Measurements from ENCODE around the gene ZSWIM2. TPM values are rescaled to one million over a fixed set of nuclear protein-coding genes. Genes with fewer than 3 reads are reported as not detected.
A peak's percentile ranks its signal among the peaks of the same experiment; 100 is the strongest.

The ZSWIM2 gene
- total RNA-seq, 1 experiment from 2014 or later = not detected

DNA sequence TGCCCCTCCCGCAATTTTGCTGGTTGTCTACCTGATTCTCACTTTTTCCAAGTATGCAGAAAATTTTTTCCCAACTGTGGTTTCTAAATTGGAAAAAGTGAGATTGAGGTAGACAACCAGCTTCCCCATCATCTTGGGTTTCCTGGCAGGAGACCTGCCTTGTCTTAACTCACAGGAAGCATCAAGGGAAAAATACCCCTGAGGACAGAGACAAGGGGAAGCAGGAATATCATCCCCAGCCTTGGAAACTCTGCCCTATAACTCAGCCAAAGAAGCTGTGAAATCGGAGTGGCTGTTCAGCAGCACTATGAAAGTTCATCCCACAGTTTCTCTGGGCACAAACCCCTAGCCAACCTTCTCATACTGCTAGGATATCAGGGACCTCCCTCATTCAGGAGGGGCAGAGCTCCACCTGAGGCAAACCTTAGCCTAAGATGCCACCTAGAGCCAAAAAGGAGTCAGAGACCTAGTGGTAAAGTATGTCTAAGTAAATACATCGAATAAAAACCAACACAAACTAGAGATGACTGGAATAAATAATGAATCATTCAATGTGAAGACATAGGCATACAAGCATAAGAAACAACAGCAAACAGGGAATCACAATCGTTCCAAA lies 68.2 kb downstream of the ZSWIM2 start:
- BruUV-seq (replicated peaks) = no TSS peak
- TF ChIP-seq EZH2 (IDR thresholded peaks at IDR 0.05; ENCODE audit: low read depth) = no peak
- TF ChIP-seq, protein P1, sequence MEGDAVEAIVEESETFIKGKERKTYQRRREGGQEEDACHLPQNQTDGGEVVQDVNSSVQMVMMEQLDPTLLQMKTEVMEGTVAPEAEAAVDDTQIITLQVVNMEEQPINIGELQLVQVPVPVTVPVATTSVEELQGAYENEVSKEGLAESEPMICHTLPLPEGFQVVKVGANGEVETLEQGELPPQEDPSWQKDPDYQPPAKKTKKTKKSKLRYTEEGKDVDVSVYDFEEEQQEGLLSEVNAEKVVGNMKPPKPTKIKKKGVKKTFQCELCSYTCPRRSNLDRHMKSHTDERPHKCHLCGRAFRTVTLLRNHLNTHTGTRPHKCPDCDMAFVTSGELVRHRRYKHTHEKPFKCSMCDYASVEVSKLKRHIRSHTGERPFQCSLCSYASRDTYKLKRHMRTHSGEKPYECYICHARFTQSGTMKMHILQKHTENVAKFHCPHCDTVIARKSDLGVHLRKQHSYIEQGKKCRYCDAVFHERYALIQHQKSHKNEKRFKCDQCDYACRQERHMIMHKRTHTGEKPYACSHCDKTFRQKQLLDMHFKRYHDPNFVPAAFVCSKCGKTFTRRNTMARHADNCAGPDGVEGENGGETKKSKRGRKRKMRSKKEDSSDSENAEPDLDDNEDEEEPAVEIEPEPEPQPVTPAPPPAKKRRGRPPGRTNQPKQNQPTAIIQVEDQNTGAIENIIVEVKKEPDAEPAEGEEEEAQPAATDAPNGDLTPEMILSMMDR (conservative IDR thresholded peaks at IDR 0.05) = peak; percentile 60
- Histone ChIP-seq H3K36me3 (ENCODE audit: low read depth) (no peaks in the 10 kb centered on the region), H3K4me1 (replicated peaks; ENCODE audit: insufficient read depth) (no peaks in the 10 kb centered on the region), H3K27ac (no peak overlapping the region), H3K4me3 (no peak overlapping the region), H3K9me2 (ENCODE audit: insufficient read depth) (no peaks in the 10 kb centered on the region), H3K4me2 (no peak overlapping the region), H3K27me3 (ENCODE audit: insufficient read depth, low read depth) (no peaks in the 10 kb centered on the region), H3F3A (ENCODE audit: insufficient read depth, low read depth) (no peaks in the 10 kb centered on the region), H2AFZ (no peak overlapping the region), H3K9me3 (ENCODE audit: insufficient read depth, low read depth) (no peaks in the 10 kb centered on the region), H4K20me1 (ENCODE audit: insufficient read depth) (no peaks in the 10 kb centered on the region), H3K79me2 (ENCODE audit: low read depth) (no peaks in the 10 kb centered on the region)
- ChIA-PET CTCF (interaction anchor here (0.7 to 1.3 kb wide), 2 partner anchors 139 to 735 kb away, joined by 4 to 5 read pairs; no protein-coding TSS in a partner anchor), POLR2A (ENCODE audit: unreplicated experiment) (no interaction called here)
- peak in 1 of 2 experiments; percentile 53 for DNase-seq
- intact Hi-C loops (cut with micrococcal nuclease; ENCODE audit: unreplicated experiment) = loop anchor here (1.0 to 2.0 kb wide), 2 partner anchors 140 to 277 kb away; no protein-coding TSS in a partner anchor

Other genes with a start within 250 kb of the ZSWIM2 start
- 6.1 and 7.3 TPM in 2 replicates for gene FAM171B, start 155.1 kb downstream of the ZSWIM2 start, total RNA-seq (2021)

Data from PC-9 (cell line).